ENCODE measurements around the gene CD3D. TPM values are rescaled to one million over a fixed set of nuclear protein-coding genes. Genes with fewer than 3 reads are reported as not detected.

The CD3D gene
- total RNA-seq, 2 experiments from 2014 or later: not detected

- Histone ChIP-seq H3K4me2 (ENCODE audit: low read length) (no peak overlapping the region), H3K4me3 (ENCODE audit: low read depth, low read length, poor library complexity, severe bottlenecking) (no peak overlapping the region), H3K36me3 (ENCODE audit: insufficient read depth, low read length) (no peaks in the 10 kb centered on the region), H2AFZ (ENCODE audit: low read length) (no peak overlapping the region), H3K27ac (ENCODE audit: low read depth, low read length, poor library complexity, severe bottlenecking) (no peak overlapping the region), H3K4me1 (ENCODE audit: insufficient read depth, low read length, poor library complexity, severe bottlenecking) (peaks cover 37% of the 10 kb centered on the region), H3K79me2 (ENCODE audit: insufficient read depth, low read depth, low read length) (no peaks in the 10 kb centered on the region), H4K20me1 (ENCODE audit: insufficient read depth, low read length) (no peaks in the 10 kb centered on the region), H3K9me2 (ENCODE audit: insufficient read depth, low read length) (no peaks in the 10 kb centered on the region), H3K9me3 (ENCODE audit: low read length) (peaks cover 13% of the 10 kb centered on the region; the same call in 1 of the 2 replicates)
- POLR2A ChIA-PET: no interaction called here
- TF ChIP-seq CTCF (conservative IDR thresholded peaks at IDR 0.05; ENCODE audit: low read length) (no peak), EZH2phosphoT487 (IDR thresholded peaks at IDR 0.05; ENCODE audit: borderline replicate concordance, low read depth, low read length) (no peak)
- BruUV-seq (replicated peaks): no TSS peak
- DNase-seq (ENCODE audit: low spot score): no peak
- intact Hi-C loops (cut with micrococcal nuclease; ENCODE audit: unreplicated experiment): no loop called here
- CTCF ChIA-PET (ENCODE audit: unreplicated experiment): no interaction called here
Observed at GRCh38 chr11:118322721-118323120, 19.8 kb downstream of the CD3D start.

DNA sequence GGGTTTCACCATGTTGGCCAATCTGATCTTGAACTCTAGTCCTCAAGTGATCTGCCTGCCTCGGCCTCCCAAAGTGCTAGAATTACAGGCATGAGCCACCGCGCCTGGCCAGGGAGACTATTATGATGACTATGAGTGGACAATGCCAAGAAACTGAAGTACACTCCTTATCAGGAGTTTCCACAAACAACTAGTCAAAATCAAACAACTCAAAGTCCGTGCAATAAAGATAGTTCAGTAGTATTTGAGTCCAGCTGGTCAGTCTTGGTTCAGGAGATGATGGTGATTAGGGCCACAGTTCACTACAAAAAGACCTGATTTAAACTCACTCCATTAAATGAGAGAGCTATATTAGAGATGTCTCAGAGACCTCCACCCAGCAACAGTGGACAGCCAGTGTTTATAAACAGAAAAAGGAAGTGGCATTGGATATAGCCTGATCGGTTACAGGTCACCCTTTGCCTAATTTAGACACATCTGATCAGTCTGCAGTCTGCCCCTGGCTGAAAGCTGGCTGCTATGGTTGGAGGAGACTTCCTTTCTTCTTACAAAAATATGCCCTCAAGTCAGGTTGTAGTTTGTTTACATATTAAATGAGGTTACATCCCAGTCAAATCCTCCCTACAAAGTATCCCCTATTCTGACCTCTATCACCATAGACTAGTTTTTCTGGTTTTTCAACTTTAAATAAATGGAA lies 21.0 kb downstream of the CD3D start:
- DNase-seq (ENCODE audit: low spot score): no peak
- BruUV-seq (replicated peaks): no TSS peak
- H3K27ac ChIP-seq (ENCODE audit: low read depth, low read length, poor library complexity, severe bottlenecking): peak overlapping the region; percentile 6

More for the DNA sequence above, 21.0 kb downstream of the CD3D start:
- no peaks in the 10 kb centered on the region for H3K9me2 ChIP-seq (ENCODE audit: insufficient read depth, low read length)
- no peaks in the 10 kb centered on the region for H3K79me2 ChIP-seq (ENCODE audit: insufficient read depth, low read depth, low read length)
- no peak overlapping the region for H3K4me3 ChIP-seq (ENCODE audit: low read depth, low read length, poor library complexity, severe bottlenecking)
- TF ChIP-seq CTCF (conservative IDR thresholded peaks at IDR 0.05; ENCODE audit: low read length): no peak
- TF ChIP-seq EZH2phosphoT487 (IDR thresholded peaks at IDR 0.05; ENCODE audit: borderline replicate concordance, low read depth, low read length): no peak
- peaks cover 13% of the 10 kb centered on the region; the same call in 1 of the 2 replicates for H3K9me3 ChIP-seq (ENCODE audit: low read length)
- H4K20me1 ChIP-seq (ENCODE audit: insufficient read depth, low read length): no peaks in the 10 kb centered on the region
- intact Hi-C loops (cut with micrococcal nuclease; ENCODE audit: unreplicated experiment): no loop called here
- ChIA-PET CTCF (ENCODE audit: unreplicated experiment) (no interaction called here), POLR2A (interaction anchor here (0.7 to 1.0 kb wide), 3 partner anchors 10 to 839 kb away, joined by 3 read pairs; no protein-coding TSS in a partner anchor)
- peak overlapping the region; percentile 27 for H3K4me2 ChIP-seq (ENCODE audit: low read length)
- H2AFZ ChIP-seq (ENCODE audit: low read length): peak overlapping the region; percentile 81
- no peaks in the 10 kb centered on the region for H3K36me3 ChIP-seq (ENCODE audit: insufficient read depth, low read length)
- H3K4me1 ChIP-seq (ENCODE audit: insufficient read depth, low read length, poor library complexity, severe bottlenecking): peaks cover 47% of the 10 kb centered on the region
